ENCODE measurements around the gene JRKL. TPM values are rescaled to one million over a fixed set of nuclear protein-coding genes. Genes with fewer than 3 reads are reported as not detected.

The JRKL gene
- total RNA-seq (2021) (12.4 and 13.5 TPM in 2 replicates), Bru-seq, nascent RNA (percentile 85 among the genes with signal in this experiment), BruChase-seq, experiment 1, labeled RNA remaining after a 2-hour chase (percentile 97 among the genes with signal in this experiment), BruChase-seq, experiment 2, labeled RNA remaining after a 6-hour chase (percentile 87 among the genes with signal in this experiment)
- long read RNA-seq, transcript JRKL-201 (2 exons, 2,855 nt) = major isoform, 15 of 23 reads
- long read RNA-seq, partial matches to known transcripts = 0 of 23 reads
- long read RNA-seq, other reads (novel, unspliced or antisense) = 8 of 23 reads

GRCh38 chr11:96389720-96390487, at the start of gene JRKL, which contains the start of gene CCDC82:
JRKL (plus strand) TSS chr11:96390013; CDS start chr11:96390650, 637 bp downstream.
CCDC82 (minus strand) TSS chr11:96389912; CDS start chr11:96384747, 5,165 bp downstream.
- Histone ChIP-seq H3K9me3 (ENCODE audit: insufficient read depth, low read depth) (peaks cover 23% of the 10 kb centered on the region), H3K4me3 (peak within 1 kb of the TSS; percentile 75), H3K27me3 (ENCODE audit: insufficient read depth, low read depth) (no peaks in the 10 kb centered on the region), H3F3A (ENCODE audit: insufficient read depth, low read depth) (peaks cover 3% of the 10 kb centered on the region; the same call in 1 of the 2 replicates), H3K4me2 (peak within 1 kb of the TSS; percentile 94), H3K36me3 (ENCODE audit: low read depth) (peaks cover 14% of the 10 kb centered on the region), H4K20me1 (ENCODE audit: insufficient read depth) (no peaks in the 10 kb centered on the region; the same call in 1 of the 2 replicates), H3K79me2 (ENCODE audit: low read depth) (peaks cover 46% of the 10 kb centered on the region), H3K9me2 (ENCODE audit: insufficient read depth) (no peaks in the 10 kb centered on the region), H2AFZ (peak within 1 kb of the TSS; percentile 96), H3K4me1 (replicated peaks; ENCODE audit: insufficient read depth) (peaks cover 27% of the 10 kb centered on the region), H3K27ac (peak within 1 kb of the TSS; percentile 58)
- TF ChIP-seq EZH2 (IDR thresholded peaks at IDR 0.05; ENCODE audit: low read depth) (no peak), CTCF (conservative IDR thresholded peaks at IDR 0.05) (no peak)
- POLR2A ChIA-PET (ENCODE audit: unreplicated experiment) = interaction anchor here (0.5 to 1.3 kb wide), 16 partner anchors 47 to 1238 kb away, joined by 3 to 16 read pairs (median 6); partner anchors contain the start of genes CEP57, FAM76B and MAML2
- peak; percentile 92 to 98 for DNase-seq
- BruUV-seq (replicated peaks) = no TSS peak
- intact Hi-C loops (cut with micrococcal nuclease; ENCODE audit: unreplicated experiment) = loop anchor here (1.0 to 5.0 kb wide), 8 partner anchors 47 to 600 kb away; partner anchors contain the start of genes CEP57 and MAML2
- CTCF ChIA-PET = interaction anchor here (0.7 to 1.2 kb wide), 4 partner anchors 39 to 600 kb away, joined by 4 to 6 read pairs (median 6); partner anchors contain the start of genes CEP57 and MAML2

- H3K9me3 ChIP-seq (ENCODE audit: insufficient read depth, low read depth) = no peaks in the 10 kb centered on the region
- no peak overlapping the region for H2AFZ ChIP-seq
- ChIA-PET POLR2A (ENCODE audit: unreplicated experiment) (interaction anchor here (0.6 to 1.2 kb wide), 2 partner anchors 68 to 97 kb away, joined by 4 to 7 read pairs; no protein-coding TSS in a partner anchor), CTCF (interaction anchor here (0.7 kb wide), 1 partner anchor 97 kb away, joined by 5 read pairs; no protein-coding TSS in a partner anchor)
- peak overlapping the region; percentile 78 for H3K4me3 ChIP-seq
- no peak for DNase-seq
- H3F3A ChIP-seq (ENCODE audit: insufficient read depth, low read depth) = peaks cover 10% of the 10 kb centered on the region; the same call in 1 of the 2 replicates
- TF ChIP-seq CTCF (conservative IDR thresholded peaks at IDR 0.05) (no peak), EZH2 (IDR thresholded peaks at IDR 0.05; ENCODE audit: low read depth) (no peak)
- H3K79me2 ChIP-seq (ENCODE audit: low read depth) = peaks cover 75% of the 10 kb centered on the region
- H4K20me1 ChIP-seq (ENCODE audit: insufficient read depth) = peaks cover 3% of the 10 kb centered on the region; the same call in 1 of the 2 replicates
- no peaks in the 10 kb centered on the region for H3K27me3 ChIP-seq (ENCODE audit: insufficient read depth, low read depth)
- intact Hi-C loops (cut with micrococcal nuclease; ENCODE audit: unreplicated experiment) = loop anchor here (2.0 to 5.0 kb wide), 4 partner anchors 68 to 348 kb away; no protein-coding TSS in a partner anchor
- peak overlapping the region; percentile 70 for H3K27ac ChIP-seq
- no TSS peak for BruUV-seq (replicated peaks)
- H3K4me2 ChIP-seq = peak overlapping the region; percentile 90
- no peaks in the 10 kb centered on the region for H3K9me2 ChIP-seq (ENCODE audit: insufficient read depth)
- peaks cover 60% of the 10 kb centered on the region for H3K4me1 ChIP-seq (replicated peaks; ENCODE audit: insufficient read depth)
- H3K36me3 ChIP-seq (ENCODE audit: low read depth) = peaks cover 28% of the 10 kb centered on the region
Measured at GRCh38 chr11:96340555-96340885, 49.3 kb upstream of the JRKL start.

Data from PC-9 (cell line).